C4-2B (cell line): Measurements from ENCODE around the gene C10orf143.

ENCODE experiments used
- H3K27ac ChIP-seq: fragments of 450-650 bp; 2 replicates; pipeline ENCODE4 v1.5.1; 2017
- ZFX ChIP-seq: fragments of 450-650 bp; IDR thresholded peaks from 2 replicates; pipeline ENCODE4 v1.6.1; 2017
- TF ChIP-seq, protein P1 (sequence below): fragments of 450-650 bp; conservative IDR thresholded peaks from 2 replicates; pipeline ENCODE4 v1.5.1; 2017; ENCODE audit warnings: mild to moderate bottlenecking

C10orf143 gene

DNA sequence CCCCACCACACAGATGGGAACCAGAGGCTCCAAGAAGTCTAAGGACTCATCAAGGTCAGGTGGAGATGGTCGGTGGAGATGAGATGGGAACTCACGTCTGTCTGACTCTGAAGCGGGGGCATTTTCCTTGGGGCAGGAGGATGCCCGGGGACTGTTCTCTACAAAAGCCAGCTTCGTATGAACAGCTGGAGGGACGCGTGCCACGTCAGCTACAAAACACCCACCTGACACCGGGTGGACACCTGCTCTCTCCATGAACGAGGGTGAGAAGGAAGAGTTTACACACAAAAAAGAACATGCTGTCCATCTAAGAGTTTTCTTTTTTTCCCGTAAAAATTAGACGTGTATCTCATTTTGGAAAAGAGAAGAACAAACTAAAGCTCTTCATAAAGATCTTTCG is 47.7 kb downstream of the C10orf143 start:
- TF ChIP-seq, protein P1, sequence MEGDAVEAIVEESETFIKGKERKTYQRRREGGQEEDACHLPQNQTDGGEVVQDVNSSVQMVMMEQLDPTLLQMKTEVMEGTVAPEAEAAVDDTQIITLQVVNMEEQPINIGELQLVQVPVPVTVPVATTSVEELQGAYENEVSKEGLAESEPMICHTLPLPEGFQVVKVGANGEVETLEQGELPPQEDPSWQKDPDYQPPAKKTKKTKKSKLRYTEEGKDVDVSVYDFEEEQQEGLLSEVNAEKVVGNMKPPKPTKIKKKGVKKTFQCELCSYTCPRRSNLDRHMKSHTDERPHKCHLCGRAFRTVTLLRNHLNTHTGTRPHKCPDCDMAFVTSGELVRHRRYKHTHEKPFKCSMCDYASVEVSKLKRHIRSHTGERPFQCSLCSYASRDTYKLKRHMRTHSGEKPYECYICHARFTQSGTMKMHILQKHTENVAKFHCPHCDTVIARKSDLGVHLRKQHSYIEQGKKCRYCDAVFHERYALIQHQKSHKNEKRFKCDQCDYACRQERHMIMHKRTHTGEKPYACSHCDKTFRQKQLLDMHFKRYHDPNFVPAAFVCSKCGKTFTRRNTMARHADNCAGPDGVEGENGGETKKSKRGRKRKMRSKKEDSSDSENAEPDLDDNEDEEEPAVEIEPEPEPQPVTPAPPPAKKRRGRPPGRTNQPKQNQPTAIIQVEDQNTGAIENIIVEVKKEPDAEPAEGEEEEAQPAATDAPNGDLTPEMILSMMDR, result no peak
- no peak for TF ChIP-seq ZFX
- no peak overlapping the region for H3K27ac ChIP-seq

DNA sequence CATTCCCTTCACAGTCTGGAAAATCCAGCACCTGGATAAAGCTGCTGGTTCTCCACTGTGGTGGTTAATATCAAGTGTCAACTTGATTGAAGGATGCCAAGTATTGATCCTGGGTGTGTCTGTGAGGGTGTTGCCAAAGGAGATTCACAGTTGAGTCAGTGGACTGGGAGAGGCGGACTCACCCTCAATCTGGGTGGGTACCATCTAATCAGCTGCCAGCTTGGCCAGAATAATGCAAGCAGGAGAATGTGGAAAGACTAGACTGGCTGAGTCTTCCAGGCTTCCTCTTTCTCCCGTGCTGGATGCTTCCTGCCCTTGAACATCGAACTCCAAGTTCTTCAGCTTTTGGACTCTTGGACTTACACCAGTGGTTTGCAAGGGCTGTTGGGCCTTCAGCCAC is 48.4 kb downstream of the C10orf143 start:
- TF ChIP-seq, protein P1, result no peak
- no peak for TF ChIP-seq ZFX
- no peak overlapping the region for H3K27ac ChIP-seq

DNA sequence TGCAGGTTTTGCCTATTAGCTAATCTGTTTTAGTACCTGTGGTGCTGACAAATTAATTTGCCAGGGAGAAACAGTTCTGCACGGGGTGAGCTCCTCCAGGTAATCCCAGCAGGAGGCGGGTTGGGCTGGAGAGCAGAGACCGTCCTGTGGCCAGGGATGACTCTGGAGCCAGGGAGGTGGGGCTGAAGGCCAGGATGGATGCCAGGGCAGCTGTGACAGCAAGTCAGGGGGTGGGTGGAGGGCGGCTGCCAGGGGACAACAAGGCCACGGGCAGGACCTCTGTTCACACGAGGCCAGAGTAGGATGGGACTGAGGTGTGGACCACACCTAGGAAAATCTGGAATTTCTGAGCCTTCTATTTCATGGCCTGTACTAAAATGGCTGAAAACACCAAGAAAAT is 48.9 kb downstream of the C10orf143 start:
- TF ChIP-seq, protein P1, result no peak
- TF ChIP-seq ZFX, result no peak
- no peak overlapping the region for H3K27ac ChIP-seq

DNA sequence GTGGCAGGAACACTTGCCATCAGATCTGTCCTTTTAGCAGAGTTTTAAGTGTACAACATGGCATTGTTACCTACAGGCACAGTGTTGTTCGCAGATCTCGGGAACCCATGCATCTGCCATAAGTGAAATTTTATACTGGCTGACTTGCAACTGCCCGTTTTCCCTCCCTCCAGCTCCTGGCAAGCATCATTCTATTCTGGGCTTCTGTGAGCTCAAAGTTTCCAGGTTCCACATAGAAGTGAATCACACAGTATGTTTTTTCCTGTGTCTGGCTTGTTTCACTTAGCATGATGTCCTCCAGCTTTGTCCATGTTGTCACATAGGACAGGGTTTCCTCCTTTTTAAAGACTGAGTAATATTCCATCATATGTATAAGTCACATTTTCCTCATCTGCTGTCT is 56.6 kb downstream of the C10orf143 start:
- no peak for TF ChIP-seq ZFX
- TF ChIP-seq, protein P1, result no peak
- H3K27ac ChIP-seq, result no peak overlapping the region

DNA sequence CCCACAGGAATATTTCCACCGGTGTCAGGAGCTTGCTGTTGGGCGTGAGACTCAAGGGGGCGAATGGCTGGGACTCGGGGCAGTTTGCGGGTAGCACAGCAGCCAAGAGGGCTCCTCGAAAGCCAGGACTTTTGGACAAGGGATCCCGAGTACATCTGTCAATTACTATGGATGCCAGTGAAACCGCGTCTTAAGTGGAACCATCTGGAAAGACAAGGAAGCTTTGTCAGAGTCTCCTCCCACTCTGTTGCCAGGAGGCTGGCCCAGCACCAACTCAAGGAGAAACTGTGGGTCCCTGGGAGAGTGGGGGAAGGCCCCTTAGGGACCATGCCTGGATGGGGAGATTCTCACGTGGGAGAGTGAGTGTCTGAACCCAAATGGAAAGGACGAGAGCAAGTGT is 57.1 kb downstream of the C10orf143 start:
- TF ChIP-seq, protein P1, result no peak
- no peak for TF ChIP-seq ZFX
- H3K27ac ChIP-seq, result no peak overlapping the region

DNA sequence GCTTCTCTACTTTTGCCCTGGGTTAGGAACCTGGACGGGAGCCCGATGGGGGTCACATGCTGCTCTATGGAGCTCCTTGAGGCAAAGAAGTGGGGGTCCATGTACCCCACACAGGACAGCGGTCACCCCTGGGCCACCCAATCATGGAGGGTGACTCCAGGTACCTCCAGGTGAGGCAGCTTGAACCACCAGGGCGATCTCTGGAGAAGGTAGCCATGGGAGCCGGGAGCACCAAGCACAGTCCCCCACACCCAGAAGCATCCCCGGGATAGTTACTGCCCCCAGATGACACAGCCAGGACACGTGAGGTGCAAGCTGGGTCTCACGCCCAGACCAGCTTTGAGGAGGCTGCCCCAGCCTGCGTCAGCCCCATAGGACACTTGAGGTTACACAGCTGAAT is 58.4 kb downstream of the C10orf143 start:
- TF ChIP-seq, protein P1, result no peak
- TF ChIP-seq ZFX, result no peak
- H3K27ac ChIP-seq, result no peak overlapping the region

DNA sequence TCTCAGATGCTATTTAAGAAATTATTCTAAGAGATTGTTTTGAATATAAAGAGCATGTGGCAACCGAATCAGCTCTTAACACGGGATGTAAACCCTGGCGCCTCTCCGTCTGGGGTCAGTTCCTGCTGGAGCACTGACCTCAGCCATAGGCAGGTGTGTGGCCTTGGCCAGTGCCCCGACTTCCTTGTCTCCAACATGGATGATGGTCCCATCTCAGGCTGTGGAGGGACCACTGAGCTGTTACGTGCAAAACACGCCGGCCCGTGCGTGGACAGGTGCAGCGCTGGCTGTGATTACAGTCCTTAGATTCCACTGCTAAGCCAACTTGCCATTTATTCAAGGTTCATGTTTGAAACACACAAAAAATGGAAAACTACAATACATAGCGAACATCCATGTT is 59.9 kb downstream of the C10orf143 start:
- H3K27ac ChIP-seq, result no peak overlapping the region

More for the DNA sequence above, 59.9 kb downstream of the C10orf143 start:
- TF ChIP-seq, protein P1, result no peak
- TF ChIP-seq ZFX, result no peak
